Stimulated activated naive CD8-positive, alpha-beta T cell treated with anti-CD3 and anti-CD28 coated beads, Interleukin-15, amount 100 ng/mL, for 72 hours (primary cell): Measurements from ENCODE around the gene NAV1.
A peak's percentile ranks its signal among the peaks of the same experiment; 100 is the strongest.

Source experiments
- ATAC-seq: fragments of 150-1000 bp; cut with Tn5 transposase; 2 replicates; pipeline ENCODE4 v1.10.0; 2021; ENCODE audit warnings: mild to moderate bottlenecking, moderate library complexity
- DNase-seq, 2 donors: peaks; one replicate each; pipeline ENCODE4 v3.0.0; 2021 to 2022
- H3K27ac Mint-ChIP-seq, 2 donors: one replicate each; pipeline ENCODE4 v1.8.0; 2022; ENCODE audit warnings: mild to moderate bottlenecking in 2 of 2, mixed read lengths in 2 of 2, moderate library complexity in 2 of 2
- H3K27me3 Mint-ChIP-seq: one replicate; pipeline ENCODE4 v1.8.0; 2022; ENCODE audit warnings: mixed read lengths
- H3K4me1 Mint-ChIP-seq: one replicate; pipeline ENCODE4 v1.8.0; 2022; ENCODE audit warnings: mild to moderate bottlenecking, mixed read lengths
- H3K4me3 Mint-ChIP-seq, 2 donors: one replicate each; pipeline ENCODE4 v1.8.0; 2022; ENCODE audit warnings: mild to moderate bottlenecking in 2 of 2, mixed read lengths in 2 of 2, moderate library complexity in 1 of 2
- H3K9me3 Mint-ChIP-seq, 2 donors: one replicate each; pipeline ENCODE4 v1.8.0; 2022; ENCODE audit warnings: mixed read lengths in 2 of 2

NAV1 gene

GRCh38 chr1:201562257-201562656 is 23.3 kb downstream of the NAV1 start:
- Mint-ChIP-seq H3K4me3 (no peak overlapping the region), H3K27me3 (no peaks in the 10 kb centered on the region), H3K27ac (no peak overlapping the region), H3K4me1 (no peaks in the 10 kb centered on the region), H3K9me3 (no peaks in the 10 kb centered on the region)
- no peak for DNase-seq
- no peak for ATAC-seq

DNA sequence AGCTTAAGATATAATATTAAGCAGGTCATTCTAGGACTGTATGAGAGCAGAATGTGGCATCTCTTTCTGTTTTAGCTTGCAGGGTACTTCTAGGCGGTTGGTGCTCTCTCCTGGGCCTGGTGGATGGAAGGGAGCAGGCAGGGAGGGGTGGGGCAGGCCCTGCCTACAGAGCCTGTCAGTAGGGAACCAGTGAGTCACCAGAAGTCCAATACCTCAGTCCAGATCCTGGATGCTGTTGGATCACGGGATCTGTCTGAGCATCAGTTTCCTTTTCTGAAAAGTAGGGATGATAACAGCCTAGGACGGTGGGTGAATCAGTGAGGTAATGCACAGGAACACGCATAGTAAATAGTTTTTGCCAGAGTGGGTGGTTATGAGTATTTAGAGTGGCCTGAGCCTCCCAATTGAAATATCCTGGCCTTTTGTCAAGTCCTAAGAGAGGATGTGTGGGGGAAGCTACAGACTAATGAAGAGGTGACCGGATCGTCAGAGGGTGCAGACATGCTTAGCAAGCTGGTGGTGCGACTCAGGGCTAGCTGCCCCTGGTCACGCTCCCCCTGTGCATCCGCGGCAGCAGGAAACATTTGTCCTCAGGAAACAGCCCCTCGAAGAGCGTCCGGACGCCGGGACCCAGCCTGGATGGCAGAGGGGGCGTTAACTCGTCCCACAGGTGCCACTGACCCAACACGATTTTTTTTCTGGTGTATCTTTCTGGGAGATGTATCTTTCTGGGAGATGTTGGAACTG is 23.9 kb downstream of the NAV1 start:
- Mint-ChIP-seq H3K27me3 (no peaks in the 10 kb centered on the region), H3K9me3 (no peaks in the 10 kb centered on the region), H3K27ac (peak overlapping the region in 1 of 2 donors; percentile 12), H3K4me3 (no peak overlapping the region), H3K4me1 (no peaks in the 10 kb centered on the region)
- DNase-seq, result no peak
- no peak for ATAC-seq

GRCh38 chr1:201563406-201563780 is 24.5 kb downstream of the NAV1 start:
- no peaks in the 10 kb centered on the region for H3K9me3 Mint-ChIP-seq
- H3K27me3 Mint-ChIP-seq, result no peaks in the 10 kb centered on the region
- H3K4me3 Mint-ChIP-seq, result no peak overlapping the region
- H3K4me1 Mint-ChIP-seq, result no peaks in the 10 kb centered on the region
- DNase-seq (no peak), ATAC-seq (no peak)
- H3K27ac Mint-ChIP-seq, result peak overlapping the region in 1 of 2 donors; percentile 12

- Mint-ChIP-seq H3K9me3 (no peaks in the 10 kb centered on the region), H3K4me3 (no peak overlapping the region), H3K27me3 (no peaks in the 10 kb centered on the region), H3K4me1 (no peaks in the 10 kb centered on the region), H3K27ac (no peak overlapping the region)
- DNase-seq (no peak), ATAC-seq (no peak)
These were observed 25.0 kb downstream of the NAV1 start for GRCh38 chr1:201563941-201564340.

DNA sequence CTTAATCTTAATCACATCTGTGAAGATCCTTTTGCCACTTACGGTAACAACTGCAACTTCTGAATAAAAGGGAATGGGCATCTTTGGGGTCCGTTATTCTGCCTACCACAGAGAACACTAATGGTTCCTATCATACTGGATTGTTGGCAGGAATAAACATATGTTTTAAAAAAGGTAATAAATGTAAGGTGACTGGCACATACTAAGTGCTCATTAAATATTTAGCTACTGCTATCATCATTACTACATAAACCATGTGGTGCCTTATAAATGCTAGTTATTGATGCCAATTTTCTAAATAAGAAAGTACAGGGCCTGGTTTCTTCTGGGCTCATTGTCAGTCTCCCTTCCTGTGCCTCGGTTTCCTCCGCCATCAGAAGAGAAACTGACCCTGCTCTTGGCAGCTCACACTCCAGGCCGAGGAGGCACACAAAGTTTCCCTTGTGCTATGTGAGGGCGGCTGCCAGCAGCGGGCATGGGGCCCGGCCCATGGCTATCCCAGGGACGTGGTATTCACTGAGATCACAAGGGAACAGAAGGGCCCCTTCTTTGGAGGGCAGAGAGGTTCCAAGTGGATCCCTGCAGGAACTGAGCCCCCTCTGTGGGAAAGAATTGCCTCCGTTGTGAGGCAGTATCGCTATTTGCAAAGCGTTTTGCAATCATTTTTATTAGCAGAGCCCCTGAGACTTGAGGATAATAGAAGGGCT is 26.2 kb downstream of the NAV1 start:
- Mint-ChIP-seq H3K4me1 (no peaks in the 10 kb centered on the region), H3K27me3 (no peaks in the 10 kb centered on the region), H3K4me3 (no peak overlapping the region), H3K9me3 (no peaks in the 10 kb centered on the region), H3K27ac (no peak overlapping the region)
- ATAC-seq, result no peak
- DNase-seq, result no peak

DNA sequence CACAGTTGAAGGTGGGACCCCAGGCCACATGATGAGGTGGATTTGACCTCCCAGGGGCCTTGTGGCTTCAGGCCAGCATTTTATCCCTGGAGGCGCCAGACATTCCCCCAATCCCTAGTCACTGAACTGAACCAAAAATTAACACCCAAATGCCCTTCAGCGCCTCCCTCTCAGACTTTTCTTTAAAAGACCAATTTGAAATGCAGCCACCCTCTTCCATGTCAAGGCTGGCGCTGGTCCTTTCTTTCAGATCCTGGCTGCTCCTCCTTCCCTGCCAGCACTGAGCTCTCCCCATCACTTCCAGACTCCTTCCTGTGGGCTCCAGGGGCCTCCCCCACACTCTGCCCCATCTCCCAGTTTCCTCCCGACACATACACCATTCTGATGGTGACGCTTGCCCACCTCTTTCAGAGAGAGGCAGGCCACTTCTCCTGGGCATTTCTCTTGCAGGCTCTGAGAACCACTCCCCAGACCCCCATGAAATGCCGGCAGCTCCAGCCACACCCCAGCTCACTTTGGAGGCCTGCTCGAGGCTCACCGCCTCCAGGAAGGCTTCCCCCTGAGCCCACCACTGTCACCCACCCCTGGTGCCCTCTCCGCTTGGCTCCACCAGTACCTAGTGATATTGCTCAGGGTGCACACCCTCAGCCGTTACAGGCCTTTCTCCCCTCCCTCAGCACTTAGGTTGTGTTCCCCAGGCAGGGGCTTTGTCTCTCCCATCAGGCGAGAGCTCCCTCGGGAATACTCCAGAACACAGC is 27.0 kb downstream of the NAV1 start:
- H3K4me3 Mint-ChIP-seq, result no peak overlapping the region
- H3K4me1 Mint-ChIP-seq, result no peaks in the 10 kb centered on the region
- H3K9me3 Mint-ChIP-seq, result no peaks in the 10 kb centered on the region
- peak overlapping the region in 1 of 2 donors; percentile 29 for H3K27ac Mint-ChIP-seq
- DNase-seq (no peak), ATAC-seq (no peak)
- no peaks in the 10 kb centered on the region for H3K27me3 Mint-ChIP-seq

DNA sequence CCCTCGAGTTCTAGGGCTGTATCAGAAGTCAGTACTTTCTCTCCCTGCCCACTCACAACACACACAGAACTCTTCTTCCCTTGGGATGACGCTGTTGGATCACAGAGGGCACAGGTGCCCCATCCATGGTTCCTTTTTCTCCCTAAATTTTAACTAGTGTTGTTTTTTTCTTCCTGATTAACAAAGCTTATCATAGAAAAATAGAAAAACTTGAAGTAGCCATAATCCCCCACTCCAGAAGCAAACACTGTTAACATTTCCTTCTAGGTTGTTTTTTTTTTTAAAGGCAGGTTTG is 27.5 kb downstream of the NAV1 start:
- no peaks in the 10 kb centered on the region for H3K4me1 Mint-ChIP-seq
- no peak overlapping the region for H3K4me3 Mint-ChIP-seq
- no peaks in the 10 kb centered on the region for H3K27me3 Mint-ChIP-seq
- no peak overlapping the region for H3K27ac Mint-ChIP-seq
- H3K9me3 Mint-ChIP-seq, result no peaks in the 10 kb centered on the region
- DNase-seq (no peak), ATAC-seq (no peak)

- H3K9me3 Mint-ChIP-seq, result no peaks in the 10 kb centered on the region
- H3K27me3 Mint-ChIP-seq, result no peaks in the 10 kb centered on the region
- H3K4me3 Mint-ChIP-seq, result no peak overlapping the region
- no peak overlapping the region for H3K27ac Mint-ChIP-seq
- no peak for ATAC-seq
- no peak for DNase-seq
- no peaks in the 10 kb centered on the region for H3K4me1 Mint-ChIP-seq
These were observed 28.2 kb downstream of the NAV1 start for GRCh38 chr1:201566933-201567801.

DNA sequence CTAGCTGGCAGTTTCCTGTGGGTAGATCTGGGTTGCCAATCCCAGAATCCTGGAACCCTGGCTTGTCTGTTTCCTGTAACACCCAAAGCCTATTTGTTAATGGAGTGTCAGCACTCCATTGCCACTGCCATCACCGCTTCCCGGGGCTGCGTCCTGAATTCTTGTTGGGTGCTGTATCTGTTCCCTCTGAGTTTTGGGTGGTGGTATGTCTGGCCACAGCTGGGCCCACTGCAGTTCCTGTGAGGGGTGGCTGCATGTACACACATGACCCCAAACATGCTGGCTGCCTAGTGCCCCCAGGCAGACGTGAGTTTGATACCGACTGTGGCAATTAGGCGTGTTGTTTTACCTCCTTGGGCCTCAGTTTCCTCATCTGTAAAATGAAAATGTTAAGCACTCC is 29.3 kb downstream of the NAV1 start:
- Mint-ChIP-seq H3K27ac (no peak overlapping the region), H3K4me3 (no peak overlapping the region), H3K9me3 (no peaks in the 10 kb centered on the region), H3K27me3 (no peaks in the 10 kb centered on the region), H3K4me1 (peaks cover 3% of the 10 kb centered on the region)
- ATAC-seq (no peak), DNase-seq (no peak)

- Mint-ChIP-seq H3K4me1 (peaks cover 7% of the 10 kb centered on the region), H3K9me3 (no peaks in the 10 kb centered on the region), H3K27me3 (no peaks in the 10 kb centered on the region), H3K4me3 (no peak overlapping the region), H3K27ac (no peak overlapping the region)
- no peak for DNase-seq
- ATAC-seq, result no peak
These were observed 29.9 kb downstream of the NAV1 start for GRCh38 chr1:201568859-201569294.

DNA sequence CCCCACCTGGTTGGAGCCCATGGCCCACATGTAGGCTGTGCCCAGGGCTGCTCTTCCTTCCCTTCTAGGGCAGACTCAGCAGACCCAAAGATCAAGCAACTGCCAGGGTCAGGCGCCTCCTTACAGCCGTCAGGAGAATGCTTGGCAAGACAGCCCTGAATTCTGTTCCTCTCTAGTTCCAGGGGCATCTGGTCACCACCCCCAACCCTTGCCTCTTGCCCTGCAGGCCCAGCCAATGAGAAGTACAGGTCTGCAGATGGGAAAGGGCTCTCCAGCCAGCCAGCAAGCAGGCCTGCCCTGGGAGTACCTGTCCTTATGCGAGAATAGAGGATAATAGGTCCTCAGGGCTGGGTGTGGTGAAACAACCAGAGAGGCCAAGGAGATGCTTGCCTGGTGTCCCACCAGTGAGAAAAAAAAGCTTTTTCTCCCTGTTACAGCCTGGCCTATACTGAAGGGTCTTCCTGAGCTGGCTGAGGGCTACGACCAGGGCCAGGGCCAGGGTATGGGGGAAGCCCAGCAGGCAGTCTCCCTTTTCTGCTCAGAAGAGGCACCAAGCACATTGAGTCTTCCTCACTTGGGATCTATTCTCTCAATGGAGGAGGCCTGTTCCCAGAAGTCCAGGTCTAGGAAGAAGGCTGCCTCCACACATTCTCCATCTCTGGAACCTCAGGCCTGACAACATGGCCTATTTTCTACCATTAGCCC is 31.4 kb downstream of the NAV1 start:
- no peak overlapping the region for H3K4me3 Mint-ChIP-seq
- H3K9me3 Mint-ChIP-seq, result no peaks in the 10 kb centered on the region
- ATAC-seq, result no peak
- peak overlapping the region in 1 of 2 donors; percentile 64 for H3K27ac Mint-ChIP-seq
- no peaks in the 10 kb centered on the region for H3K27me3 Mint-ChIP-seq
- peaks cover 7% of the 10 kb centered on the region for H3K4me1 Mint-ChIP-seq
- no peak for DNase-seq

- Mint-ChIP-seq H3K4me1 (peaks cover 7% of the 10 kb centered on the region), H3K27ac (peak overlapping the region in 1 of 2 donors; percentile 64), H3K9me3 (no peaks in the 10 kb centered on the region), H3K27me3 (no peaks in the 10 kb centered on the region), H3K4me3 (no peak overlapping the region)
- ATAC-seq (no peak), DNase-seq (no peak)
These were observed 32.1 kb downstream of the NAV1 start for GRCh38 chr1:201570886-201571624.

GRCh38 chr1:201573030-201573429 is 34.1 kb downstream of the NAV1 start:
- DNase-seq (no peak), ATAC-seq (no peak)
- Mint-ChIP-seq H3K27ac (no peak overlapping the region), H3K4me3 (no peak overlapping the region), H3K4me1 (peaks cover 7% of the 10 kb centered on the region), H3K27me3 (no peaks in the 10 kb centered on the region), H3K9me3 (peaks cover 6% of the 10 kb centered on the region in 2 donors)

GRCh38 chr1:201573923-201574322 is 35.0 kb downstream of the NAV1 start:
- H3K4me3 Mint-ChIP-seq, result no peak overlapping the region

More at GRCh38 chr1:201573923-201574322, 35.0 kb downstream of the NAV1 start:
- Mint-ChIP-seq H3K27ac (no peak overlapping the region), H3K9me3 (peaks cover 8 to 12% of the 10 kb centered on the region in 2 donors), H3K4me1 (peaks cover 7% of the 10 kb centered on the region), H3K27me3 (no peaks in the 10 kb centered on the region)
- ATAC-seq (no peak), DNase-seq (no peak)
